Measurements from ENCODE around the gene BMF.
A peak's percentile ranks its signal among the peaks of the same experiment; 100 is the strongest.
"Not testable (repeated sequence)": the region's sequence is repeated elsewhere in the genome, so short reads cannot be mapped to it uniquely, and the experiment has no call there.

BMF gene

GRCh38 chr15:40085266-40085665 is 23.4 kb downstream of the BMF start:
- DNase-seq: no peak

- DNase-seq: no peak
Measured at GRCh38 chr15:40084650-40085049, 24.0 kb downstream of the BMF start.

GRCh38 chr15:40082195-40082883 is 26.3 kb downstream of the BMF start:
- DNase-seq: no peak

GRCh38 chr15:40081691-40082194 is 26.9 kb downstream of the BMF start:
- DNase-seq: no peak

GRCh38 chr15:40080847-40081246 is 27.8 kb downstream of the BMF start:
- DNase-seq: no peak

- DNase-seq: no peak
Measured at GRCh38 chr15:40080104-40080503, 28.6 kb downstream of the BMF start.

- no peak for DNase-seq
Measured at GRCh38 chr15:40079456-40079855, 29.2 kb downstream of the BMF start.

GRCh38 chr15:40075298-40076044 is 33.2 kb downstream of the BMF start:
- no peak for DNase-seq

GRCh38 chr15:40074656-40075055 is 34.0 kb downstream of the BMF start:
- not testable (repeated sequence) for DNase-seq

GRCh38 chr15:40073716-40074490 is 34.8 kb downstream of the BMF start:
- not testable (repeated sequence) for DNase-seq

GRCh38 chr15:40072216-40072990 is 36.3 kb downstream of the BMF start:
- no peak for DNase-seq

- no peak for DNase-seq
Measured at GRCh38 chr15:40070608-40071218, 38.0 kb downstream of the BMF start.

GRCh38 chr15:40070166-40070557 is 38.5 kb downstream of the BMF start:
- no peak for DNase-seq

- DNase-seq: peak; percentile 95
Measured at GRCh38 chr15:40069178-40070165, 39.2 kb downstream of the BMF start.

GRCh38 chr15:40067921-40068624 is 40.6 kb downstream of the BMF start:
- DNase-seq: no peak

GRCh38 chr15:40066589-40066988 is 42.1 kb downstream of the BMF start:
- DNase-seq: no peak

- DNase-seq: no peak
Measured at GRCh38 chr15:40065166-40065565, 43.5 kb downstream of the BMF start.

- DNase-seq: no peak
Measured at GRCh38 chr15:40064231-40064894, 44.3 kb downstream of the BMF start.

- no peak for DNase-seq
Measured at GRCh38 chr15:40063563-40064011, 45.1 kb downstream of the BMF start.

Measured in NCI-H524 treated with DMSO at 0.1 percent for 48 hours (cell line).